Measurements from ENCODE around the gene RUNX3.
"Not testable (repeated sequence)": the region's sequence is repeated elsewhere in the genome, so short reads cannot be mapped to it uniquely, and the experiment has no call there.

The RUNX3 gene

GRCh38 chr1:24912376-24913273, 17.5 kb downstream of the RUNX3 start:
- DNase-seq: no peak

GRCh38 chr1:24911651-24912155, 18.4 kb downstream of the RUNX3 start:
- DNase-seq: no peak

GRCh38 chr1:24910751-24911650, 19.1 kb downstream of the RUNX3 start:
- peak; percentile 49 to 60 for DNase-seq

- no peak for DNase-seq
These were observed 19.9 kb downstream of the RUNX3 start for GRCh38 chr1:24910210-24910609.

GRCh38 chr1:24909388-24909898, 20.6 kb downstream of the RUNX3 start:
- peak; percentile 90 to 91 for DNase-seq

GRCh38 chr1:24908591-24909259, 21.4 kb downstream of the RUNX3 start:
- no peak for DNase-seq

GRCh38 chr1:24907587-24908294, 22.3 kb downstream of the RUNX3 start:
- not testable (repeated sequence) for DNase-seq

GRCh38 chr1:24906760-24907490, 23.2 kb downstream of the RUNX3 start:
- no peak for DNase-seq

GRCh38 chr1:24905979-24906720, 23.9 kb downstream of the RUNX3 start:
- no peak for DNase-seq

- no peak for DNase-seq
These were observed 24.6 kb downstream of the RUNX3 start for GRCh38 chr1:24905355-24905978.

- no peak for DNase-seq
These were observed 25.2 kb downstream of the RUNX3 start for GRCh38 chr1:24904731-24905354.

GRCh38 chr1:24903955-24904730, 25.9 kb downstream of the RUNX3 start:
- no peak for DNase-seq

GRCh38 chr1:24903560-24903954, 26.5 kb downstream of the RUNX3 start:
- no peak for DNase-seq

- DNase-seq: no peak
These were observed 27.0 kb downstream of the RUNX3 start for GRCh38 chr1:24903011-24903461.

- DNase-seq: no peak
These were observed 27.6 kb downstream of the RUNX3 start for GRCh38 chr1:24902471-24902891.

- no peak for DNase-seq
These were observed 28.1 kb downstream of the RUNX3 start for GRCh38 chr1:24901791-24902470.

- no peak for DNase-seq
These were observed 28.9 kb downstream of the RUNX3 start for GRCh38 chr1:24900985-24901781.
